Endothelial cell of umbilical vein (primary cell): ENCODE results near the gene CHCHD4. TPM values are rescaled to one million over a fixed set of nuclear protein-coding genes. Genes with fewer than 3 reads are reported as not detected.

ENCODE experiments used
- BruUV-seq: library from RNA; stranded (reverse); fragments of 400-500 nt; replicated peaks from 2 replicates; lab custom pipeline; 2021; lab: Mats Ljungman, UMichigan
- CTCF ChIA-PET: fragments of 300-600, 350-600 bp; sonication (Branson Sonifier 250); formaldehyde crosslinking; loops from one replicate; lab custom pipeline; 2021; ENCODE audit warnings: antibody characterized with exemption, inconsistent platforms; lab: Charles Lee
- POLR2A ChIA-PET: fragments of 300-600, 350-600 bp; sonication (Branson Sonifier 250); formaldehyde crosslinking; loops from one replicate; lab custom pipeline; 2021; ENCODE audit warnings: antibody characterized with exemption, inconsistent platforms; lab: Charles Lee
- DNase-seq: peaks from one replicate; pipeline ENCODE4 v3.0.0-alpha.2; 2011; ENCODE audit warnings: low read depth, low spot score
- FAIRE-seq: peaks from 2 replicates; lab custom pipeline; 2011; peaks lifted over from hg19 to GRCh38; lab: Jason Lieb, UNC
- H2AFZ ChIP-seq: 2 replicates; pipeline ENCODE4 v1.6.0; 2012; ENCODE audit warnings: low read depth, low read length, control low read depth, inconsistent platforms
- H3K27ac ChIP-seq: 2 replicates; pipeline ENCODE4 v1.5.1; 2011; ENCODE audit warnings: low read depth, mild to moderate bottlenecking, control low read depth, low read length, moderate library complexity; ENCODE audit not compliant: insufficient read depth
- H3K27me3 ChIP-seq, 2 experiments: 2 replicates each; pipeline versions ENCODE4 v1.6.0 to v1.6.1; 2011; ENCODE audit warnings: low read length in 2 of 2, mixed read lengths in 1 of 2; ENCODE audit not compliant: control insufficient read depth in 2 of 2, insufficient read depth in 2 of 2
- H3K36me3 ChIP-seq, 2 experiments: 2 replicates in 1 of 2; 3 replicates in 1 of 2; pipeline ENCODE4 v1.5.1; 2011; ENCODE audit warnings: low read length in 2 of 2, mild to moderate bottlenecking in 1 of 2, moderate library complexity in 1 of 2; ENCODE audit not compliant: control insufficient read depth in 2 of 2, insufficient read depth in 2 of 2; ENCODE audit errors: extremely low read depth in 1 of 2
- H3K4me1 ChIP-seq: 3 replicates; pipeline ENCODE4 v1.5.1; 2011; ENCODE audit warnings: mild to moderate bottlenecking, low read length; ENCODE audit not compliant: control insufficient read depth, insufficient read depth; ENCODE audit errors: extremely low read depth
- H3K4me2 ChIP-seq: 2 replicates; pipeline ENCODE4 v1.6.1; 2011; ENCODE audit warnings: low read length, control low read depth, mixed read lengths; ENCODE audit not compliant: insufficient read depth
- H3K4me3 ChIP-seq, 3 experiments: fragments of 200-600 bp in 1 of 3; sonication (generic), shearing (Covaris generic) in 1 of 3; replicated peaks in 1 of 3; 2 replicates each; pipeline ENCODE4 v1.5.1; 2011 to 2016; ENCODE audit warnings: control low read depth in 3 of 3, low read length in 3 of 3, mild to moderate bottlenecking in 2 of 3, inconsistent platforms in 1 of 3, low read depth in 1 of 3, moderate library complexity in 1 of 3; ENCODE audit not compliant: insufficient read depth in 1 of 3
- H3K79me2 ChIP-seq: 2 replicates; pipeline ENCODE4 v1.6.0; 2012; ENCODE audit warnings: low read length, inconsistent platforms; ENCODE audit not compliant: control insufficient read depth, insufficient read depth
- H3K9ac ChIP-seq: replicated peaks from 2 replicates; pipeline ENCODE3; 2011; ENCODE audit warnings: low read length, control low read depth; ENCODE audit not compliant: insufficient read depth; ENCODE audit errors: extremely low read depth
- H3K9me1 ChIP-seq: replicated peaks from 3 replicates; pipeline ENCODE4 v1.6.0; 2011; ENCODE audit warnings: mild to moderate bottlenecking, low read length; ENCODE audit not compliant: control insufficient read depth, insufficient read depth; ENCODE audit errors: extremely low read depth
- H3K9me3 ChIP-seq: replicated peaks from 2 replicates; pipeline ENCODE4 v1.5.1; 2012; ENCODE audit warnings: low read length, inconsistent platforms; ENCODE audit not compliant: control insufficient read depth, insufficient read depth
- H4K20me1 ChIP-seq: replicated peaks from 2 replicates; pipeline ENCODE3; 2011; ENCODE audit warnings: mild to moderate bottlenecking, low read length; ENCODE audit not compliant: control insufficient read depth, insufficient read depth; ENCODE audit errors: extremely low read depth
- EZH2 ChIP-seq: IDR thresholded peaks from 2 replicates; pipeline ENCODE4 v1.6.1; 2012; ENCODE audit warnings: borderline replicate concordance, low read depth, mild to moderate bottlenecking, moderate library complexity, low read length, inconsistent platforms; ENCODE audit not compliant: severe bottlenecking
- FOS ChIP-seq: IDR thresholded peaks from 2 replicates; pipeline ENCODE4 v1.6.1; 2011; ENCODE audit warnings: mild to moderate bottlenecking, low read length, moderate library complexity, borderline replicate concordance; ENCODE audit not compliant: insufficient read depth
- GATA2 ChIP-seq: IDR thresholded peaks from 2 replicates; pipeline ENCODE4 v1.7.0; 2011; ENCODE audit warnings: low read depth, mild to moderate bottlenecking, moderate library complexity, mixed read lengths, low read length; ENCODE audit not compliant: insufficient read length, insufficient read depth
- POLR2A ChIP-seq: IDR thresholded peaks from 2 replicates; pipeline ENCODE4 v1.6.1; 2012; ENCODE audit warnings: low read depth, mild to moderate bottlenecking, control low read depth, low read length
- POLR2AphosphoS5 ChIP-seq: IDR thresholded peaks from 2 replicates; pipeline ENCODE4 v1.6.1; 2012; ENCODE audit warnings: low read depth, mild to moderate bottlenecking, control low read depth, low read length, moderate library complexity; ENCODE audit not compliant: insufficient read depth
- dilution Hi-C: fragments of 300-500 bp; cut with MboI; formaldehyde crosslinking; loops from one replicate; pipeline ENCODE4 v1.15.0; 2019; ENCODE audit warnings: low sequenced_read_pairs; ENCODE audit not compliant: extremely low pct_ligation_motif_present
- intact Hi-C: fragments of 100-400 bp; cut with micrococcal nuclease; formaldehyde crosslinking; loops from one replicate; pipeline ENCODE4 v1.10.0; 2022
- polyA plus RNA-seq, 4 experiments: library from polyadenylated mRNA; depleted of rRNA in 3 of 4; stranded (reverse) in 3 of 4; unstranded in 1 of 4; fragments of >200 nt; gene quantifications; 2 replicates each; pipeline versions ENCODE4 v1.2.1 to v1.2.3, GENCODE V29; 2011 to 2012; ENCODE audit warnings: missing spikeins in 1 of 4
- total RNA-seq: library from RNA; stranded (reverse); gene quantifications from 2 replicates; pipeline ENCODE4 v1.2.3, GENCODE V29; 2021
- TF ChIP-seq, protein P1 (sequence below): IDR thresholded peaks from 2 replicates; pipeline ENCODE4 v1.6.1; 2011; ENCODE audit not compliant: insufficient read depth, insufficient read length
- TF ChIP-seq, protein P2 (sequence below), 2 donors: IDR thresholded peaks; 1 replicate in 1 of 2; 2 replicates in 1 of 2; pipeline ENCODE4 v1.5.1; 2011; ENCODE audit warnings: low read length in 2 of 2, mild to moderate bottlenecking in 2 of 2, moderate library complexity in 2 of 2, control low read depth in 1 of 2, inconsistent platforms in 1 of 2, low read depth in 1 of 2; ENCODE audit not compliant: insufficient read depth in 1 of 2; ENCODE audit errors: extremely low read depth in 1 of 2

CHCHD4 gene
- total and polyA plus RNA-seq, 2 donors (not counting 3 experiments of a cell fraction or from before 2014, with no cell fraction given), result 8.5 to 13.6 TPM

DNA sequence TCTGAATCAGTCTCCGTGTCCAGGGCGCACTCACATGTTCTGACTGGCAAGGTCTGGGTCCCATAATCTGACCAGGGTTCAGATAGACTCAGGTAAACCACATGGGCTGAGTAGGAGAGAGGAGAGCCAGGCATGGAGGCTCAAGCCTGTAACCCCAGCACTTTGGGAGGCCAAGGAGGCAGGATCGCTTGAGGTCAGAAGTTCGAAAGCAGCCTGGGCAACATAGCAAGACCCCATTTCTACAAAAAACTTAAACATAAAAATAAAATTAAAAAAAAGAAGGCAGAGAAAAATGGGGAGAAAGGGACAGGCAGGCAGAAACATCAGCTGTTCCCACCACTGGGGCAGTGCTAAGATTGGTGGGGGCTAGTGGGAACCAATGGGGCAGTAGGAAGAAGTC is 5.6 kb upstream of the CHCHD4 start:
- no peaks in the 10 kb centered on the region for H3K9me3 ChIP-seq
- POLR2A ChIA-PET, result no interaction called here
- no peaks in the 10 kb centered on the region for H3K9me1 ChIP-seq
- no peak overlapping the region for H3K27ac ChIP-seq
- FAIRE-seq, result no peak
- CTCF ChIA-PET, result no interaction called here
- peaks cover 35% of the 10 kb centered on the region for H3K79me2 ChIP-seq
- dilution Hi-C loops, result no loop called here
- intact Hi-C loops, result no loop called here
- no peak overlapping the region for H3K9ac ChIP-seq
- no peaks in the 10 kb centered on the region for H3K27me3 ChIP-seq
- H3K4me3 ChIP-seq, result no peak overlapping the region
- BruUV-seq, result no TSS peak
- no peaks in the 10 kb centered on the region for H4K20me1 ChIP-seq
- peaks cover 8 to 43% of the 10 kb centered on the region in 2 experiments for H3K36me3 ChIP-seq
- H2AFZ ChIP-seq, result no peak overlapping the region
- DNase-seq, result no peak
- peaks cover 13% of the 10 kb centered on the region for H3K4me1 ChIP-seq
- TF ChIP-seq, protein P1, sequence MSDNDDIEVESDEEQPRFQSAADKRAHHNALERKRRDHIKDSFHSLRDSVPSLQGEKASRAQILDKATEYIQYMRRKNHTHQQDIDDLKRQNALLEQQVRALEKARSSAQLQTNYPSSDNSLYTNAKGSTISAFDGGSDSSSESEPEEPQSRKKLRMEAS, result no peak
- TF ChIP-seq POLR2A (no peak), EZH2 (no peak), POLR2AphosphoS5 (no peak), GATA2 (no peak), FOS (no peak)
- TF ChIP-seq, protein P2, sequence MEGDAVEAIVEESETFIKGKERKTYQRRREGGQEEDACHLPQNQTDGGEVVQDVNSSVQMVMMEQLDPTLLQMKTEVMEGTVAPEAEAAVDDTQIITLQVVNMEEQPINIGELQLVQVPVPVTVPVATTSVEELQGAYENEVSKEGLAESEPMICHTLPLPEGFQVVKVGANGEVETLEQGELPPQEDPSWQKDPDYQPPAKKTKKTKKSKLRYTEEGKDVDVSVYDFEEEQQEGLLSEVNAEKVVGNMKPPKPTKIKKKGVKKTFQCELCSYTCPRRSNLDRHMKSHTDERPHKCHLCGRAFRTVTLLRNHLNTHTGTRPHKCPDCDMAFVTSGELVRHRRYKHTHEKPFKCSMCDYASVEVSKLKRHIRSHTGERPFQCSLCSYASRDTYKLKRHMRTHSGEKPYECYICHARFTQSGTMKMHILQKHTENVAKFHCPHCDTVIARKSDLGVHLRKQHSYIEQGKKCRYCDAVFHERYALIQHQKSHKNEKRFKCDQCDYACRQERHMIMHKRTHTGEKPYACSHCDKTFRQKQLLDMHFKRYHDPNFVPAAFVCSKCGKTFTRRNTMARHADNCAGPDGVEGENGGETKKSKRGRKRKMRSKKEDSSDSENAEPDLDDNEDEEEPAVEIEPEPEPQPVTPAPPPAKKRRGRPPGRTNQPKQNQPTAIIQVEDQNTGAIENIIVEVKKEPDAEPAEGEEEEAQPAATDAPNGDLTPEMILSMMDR (IDR thresholded peaks at IDR 0.05; ENCODE audit: extremely low read depth in 1 of 2, insufficient read depth in 1 of 2, low read depth in 1 of 2, low read length in 2 of 2), result no peak
- H3K4me2 ChIP-seq, result no peak overlapping the region
